ENCODE data around the gene TTF2.

The TTF2 gene

GRCh38 chr1:117084231-117084630 is 24.1 kb downstream of the TTF2 start:
- Histone ChIP-seq H3K9me3 (ENCODE audit: severe bottlenecking) (no peaks in the 10 kb centered on the region), H3K27ac (no peak overlapping the region), H3K4me3 (ENCODE audit: low read depth, low read length) (no peak overlapping the region), H3K36me3 (peaks cover 36% of the 10 kb centered on the region), H3K27me3 (ENCODE audit: insufficient read depth, low read depth, severe bottlenecking) (no peaks in the 10 kb centered on the region)
- no peak for DNase-seq
- TF ChIP-seq CTCF (IDR thresholded peaks at IDR 0.05; ENCODE audit: low read depth, low read length) = no peak

- Histone ChIP-seq H3K9me3 (ENCODE audit: severe bottlenecking) (no peaks in the 10 kb centered on the region), H3K36me3 (peaks cover 26% of the 10 kb centered on the region), H3K27me3 (ENCODE audit: insufficient read depth, low read depth, severe bottlenecking) (no peaks in the 10 kb centered on the region), H3K27ac (no peak overlapping the region), H3K4me3 (ENCODE audit: low read depth, low read length) (no peak overlapping the region)
- DNase-seq = no peak
- no peak for TF ChIP-seq CTCF (IDR thresholded peaks at IDR 0.05; ENCODE audit: low read depth, low read length)
Measured at GRCh38 chr1:117087686-117088085, 27.6 kb downstream of the TTF2 start.

GRCh38 chr1:117089996-117090395 is 29.9 kb downstream of the TTF2 start:
- peaks cover 19% of the 10 kb centered on the region for H3K36me3 ChIP-seq

GRCh38 chr1:117092594-117092993 is 32.5 kb downstream of the TTF2 start:
- Histone ChIP-seq H3K4me3 (ENCODE audit: low read depth, low read length) (no peak overlapping the region), H3K9me3 (ENCODE audit: severe bottlenecking) (no peaks in the 10 kb centered on the region), H3K36me3 (peaks cover 31% of the 10 kb centered on the region), H3K27ac (no peak overlapping the region), H3K27me3 (ENCODE audit: insufficient read depth, low read depth, severe bottlenecking) (no peaks in the 10 kb centered on the region)
- DNase-seq = no peak
- TF ChIP-seq CTCF (IDR thresholded peaks at IDR 0.05; ENCODE audit: low read depth, low read length) = no peak

More at GRCh38 chr1:117089996-117090395, 29.9 kb downstream of the TTF2 start:
- Histone ChIP-seq H3K9me3 (ENCODE audit: severe bottlenecking) (no peaks in the 10 kb centered on the region), H3K4me3 (ENCODE audit: low read depth, low read length) (no peak overlapping the region), H3K27ac (no peak overlapping the region), H3K27me3 (ENCODE audit: insufficient read depth, low read depth, severe bottlenecking) (no peaks in the 10 kb centered on the region)
- DNase-seq = no peak
- no peak for TF ChIP-seq CTCF (IDR thresholded peaks at IDR 0.05; ENCODE audit: low read depth, low read length)

- H3K27me3 ChIP-seq (ENCODE audit: insufficient read depth, low read depth, severe bottlenecking) = no peaks in the 10 kb centered on the region
- no peak for DNase-seq
- no peaks in the 10 kb centered on the region for H3K9me3 ChIP-seq (ENCODE audit: severe bottlenecking)
- no peak overlapping the region for H3K4me3 ChIP-seq (ENCODE audit: low read depth, low read length)
- peaks cover 35% of the 10 kb centered on the region for H3K36me3 ChIP-seq
- no peak overlapping the region for H3K27ac ChIP-seq
- no peak for TF ChIP-seq CTCF (IDR thresholded peaks at IDR 0.05; ENCODE audit: low read depth, low read length)
Measured at GRCh38 chr1:117093091-117093534, 33.0 kb downstream of the TTF2 start.

- Histone ChIP-seq H3K27ac (no peak overlapping the region), H3K36me3 (peaks cover 38% of the 10 kb centered on the region), H3K27me3 (ENCODE audit: insufficient read depth, low read depth, severe bottlenecking) (no peaks in the 10 kb centered on the region), H3K9me3 (ENCODE audit: severe bottlenecking) (no peaks in the 10 kb centered on the region), H3K4me3 (ENCODE audit: low read depth, low read length) (no peak overlapping the region)
- TF ChIP-seq CTCF (IDR thresholded peaks at IDR 0.05; ENCODE audit: low read depth, low read length) = no peak
- DNase-seq = no peak
Measured at GRCh38 chr1:117093870-117094621, 33.9 kb downstream of the TTF2 start.
